ENCODE results near the gene CACNA1I. TPM values are rescaled to one million over a fixed set of nuclear protein-coding genes. Genes with fewer than 3 reads are reported as not detected.

The CACNA1I gene
- total and polyA plus RNA-seq, 9 donors, result 0.04 to 0.14 (median 0.09) TPM

DNA sequence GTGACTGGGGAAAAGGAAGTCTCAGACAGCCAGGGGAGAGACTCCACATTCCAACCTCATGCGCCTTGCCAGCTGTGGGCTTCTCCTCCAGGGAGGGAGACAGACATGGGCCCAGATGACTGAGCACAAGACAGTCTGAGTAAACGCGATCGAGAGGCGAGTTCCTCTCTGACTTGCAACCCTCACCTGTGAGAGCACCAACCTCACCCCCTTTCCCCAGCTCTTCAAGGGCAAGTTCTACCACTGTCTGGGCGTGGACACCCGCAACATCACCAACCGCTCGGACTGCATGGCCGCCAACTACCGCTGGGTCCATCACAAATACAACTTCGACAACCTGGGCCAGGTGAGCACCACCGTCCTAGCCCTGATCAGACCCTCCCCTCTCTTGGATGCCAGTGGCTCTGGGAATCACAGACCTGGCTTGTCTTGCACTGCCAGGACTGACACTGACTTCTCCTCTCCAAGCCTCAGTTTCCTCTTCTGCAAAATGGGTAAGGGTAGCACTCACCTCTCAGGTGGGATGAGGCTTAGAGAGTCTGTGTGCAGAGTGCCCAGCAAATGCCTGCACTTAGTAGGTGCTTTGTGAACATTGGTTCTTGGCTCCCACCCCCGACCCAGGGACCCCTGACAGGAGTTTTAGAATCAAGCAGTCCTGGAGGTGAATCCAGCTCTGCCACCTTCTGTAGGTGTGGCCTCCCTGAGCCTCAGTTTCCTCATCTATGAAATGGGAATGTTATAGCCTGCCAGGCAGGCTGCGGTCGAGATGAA, 95.3 kb downstream of the CACNA1I start:
- Histone ChIP-seq H3K9me3 (replicated peaks; ENCODE audit: control insufficient read depth, low read depth, low read length) (peaks cover 1% of the 10 kb centered on the region), H3K4me3 (ENCODE audit: low read length) (no peak overlapping the region), H3K27ac (ENCODE audit: low read length) (no peak overlapping the region), H3K27me3 (ENCODE audit: control insufficient read depth, insufficient read depth, low read length) (peaks cover 61% of the 10 kb centered on the region), H3K4me1 (ENCODE audit: control insufficient read depth, insufficient read depth, low read length) (peaks cover 7% of the 10 kb centered on the region), H3K36me3 (ENCODE audit: control insufficient read depth, insufficient read depth, low read length) (no peaks in the 10 kb centered on the region)
- DNase-seq, result no peak
- WGBS (ENCODE audit: insufficient coverage), result 88% methylated on average over 16 of the region's 16 CpGs

DNA sequence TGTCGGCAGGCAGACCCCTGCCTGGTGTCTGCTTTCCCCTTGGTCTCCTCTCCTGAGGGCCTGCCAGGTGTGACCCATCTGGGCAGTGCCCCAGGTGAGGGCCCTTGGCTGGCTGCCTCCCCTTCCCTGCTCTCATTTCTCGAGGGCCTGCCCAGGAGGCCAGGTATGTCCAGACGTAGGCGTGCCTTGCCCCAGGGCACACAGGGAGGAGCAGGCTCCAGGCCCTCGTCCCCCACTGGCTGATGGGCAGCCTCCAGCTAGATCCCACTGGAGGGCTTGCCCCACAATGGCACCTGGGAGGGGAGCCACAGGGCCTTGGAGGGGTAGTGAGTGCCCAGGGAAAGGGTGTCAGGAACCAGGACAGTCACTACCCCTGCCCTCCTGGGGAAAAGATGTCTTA, 95.9 kb downstream of the CACNA1I start:
- Histone ChIP-seq H3K27me3 (ENCODE audit: control insufficient read depth, insufficient read depth, low read length) (peaks cover 56% of the 10 kb centered on the region), H3K4me1 (ENCODE audit: control insufficient read depth, insufficient read depth, low read length) (peaks cover 7% of the 10 kb centered on the region), H3K9me3 (replicated peaks; ENCODE audit: control insufficient read depth, low read depth, low read length) (peaks cover 8% of the 10 kb centered on the region), H3K27ac (ENCODE audit: low read length) (no peak overlapping the region), H3K36me3 (ENCODE audit: control insufficient read depth, insufficient read depth, low read length) (no peaks in the 10 kb centered on the region), H3K4me3 (ENCODE audit: low read length) (no peak overlapping the region)
- DNase-seq, result no peak
- 68% methylated on average over 5 of the region's 5 CpGs for WGBS (ENCODE audit: insufficient coverage)

DNA sequence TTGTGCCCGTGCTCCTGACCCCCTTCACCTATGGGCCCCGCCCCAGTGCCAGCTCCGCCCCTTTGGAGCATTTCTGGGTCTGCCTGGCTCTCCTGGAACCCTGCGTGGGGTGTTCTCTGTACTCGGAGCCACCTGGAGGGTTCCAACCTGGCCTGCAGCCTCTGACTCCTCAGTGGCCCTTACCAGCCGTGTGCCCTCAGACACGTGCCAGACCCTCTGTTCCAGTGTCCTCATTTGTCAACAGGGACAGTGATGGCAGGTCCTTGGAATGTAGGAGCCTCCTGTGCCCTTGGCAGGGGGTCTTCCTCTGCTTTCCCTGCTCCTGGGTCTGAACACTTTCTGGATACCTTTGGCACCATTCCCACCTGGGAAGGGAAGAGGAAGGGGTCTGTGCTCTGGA, 96.4 kb downstream of the CACNA1I start:
- Histone ChIP-seq H3K4me3 (ENCODE audit: low read length) (no peak overlapping the region), H3K9me3 (replicated peaks; ENCODE audit: control insufficient read depth, low read depth, low read length) (peaks cover 12% of the 10 kb centered on the region), H3K27ac (ENCODE audit: low read length) (no peak overlapping the region), H3K36me3 (ENCODE audit: control insufficient read depth, insufficient read depth, low read length) (no peaks in the 10 kb centered on the region), H3K4me1 (ENCODE audit: control insufficient read depth, insufficient read depth, low read length) (peaks cover 3% of the 10 kb centered on the region), H3K27me3 (ENCODE audit: control insufficient read depth, insufficient read depth, low read length) (peaks cover 52% of the 10 kb centered on the region)
- WGBS (ENCODE audit: insufficient coverage), result 55% methylated on average over 7 of the region's 7 CpGs
- DNase-seq, result no peak

DNA sequence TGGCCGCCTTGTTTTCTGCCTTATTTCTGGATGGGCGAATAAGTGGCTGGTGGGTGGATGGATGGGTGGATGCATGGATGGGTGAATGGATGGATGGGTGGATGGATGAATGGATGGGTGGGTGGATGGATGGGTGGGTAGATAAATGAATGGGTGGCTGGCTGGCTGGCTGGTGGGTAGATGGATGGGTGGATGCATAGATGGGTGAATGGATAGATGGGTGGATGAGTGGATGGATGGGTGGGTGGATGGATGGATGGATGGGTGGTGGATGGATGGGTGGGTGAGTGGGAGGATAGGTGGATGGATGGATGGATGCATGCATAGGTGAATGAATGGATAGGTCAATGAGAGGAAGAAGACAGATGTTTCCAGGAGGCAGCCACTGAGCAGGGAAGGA, 98.9 kb downstream of the CACNA1I start:
- Histone ChIP-seq H3K4me1 (ENCODE audit: control insufficient read depth, insufficient read depth, low read length) (no peaks in the 10 kb centered on the region), H3K9me3 (replicated peaks; ENCODE audit: control insufficient read depth, low read depth, low read length) (peaks cover 22% of the 10 kb centered on the region), H3K27ac (ENCODE audit: low read length) (no peak overlapping the region), H3K27me3 (ENCODE audit: control insufficient read depth, insufficient read depth, low read length) (peaks cover 31% of the 10 kb centered on the region), H3K4me3 (ENCODE audit: low read length) (no peak overlapping the region), H3K36me3 (ENCODE audit: control insufficient read depth, insufficient read depth, low read length) (no peaks in the 10 kb centered on the region)
- DNase-seq, result no peak
- 94% methylated on average over 2 of the region's 2 CpGs for WGBS (ENCODE audit: insufficient coverage)

DNA sequence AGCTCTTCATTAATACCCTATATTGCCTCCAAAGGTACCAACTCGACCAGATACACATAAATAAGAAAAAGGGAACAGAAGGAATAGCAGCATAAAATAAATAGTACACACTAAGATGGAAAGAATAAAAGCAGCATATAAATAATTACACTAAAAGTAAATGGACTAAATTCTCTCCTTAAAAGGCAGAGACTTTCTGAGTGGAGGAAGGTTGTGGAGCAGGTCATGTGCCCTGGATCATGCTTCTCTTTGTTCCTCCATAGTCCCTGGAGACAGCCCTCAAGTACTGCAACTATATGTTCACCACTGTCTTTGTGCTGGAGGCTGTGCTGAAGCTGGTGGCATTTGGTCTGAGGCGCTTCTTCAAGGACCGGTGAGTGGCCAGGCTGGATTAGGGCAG, 101.4 kb downstream of the CACNA1I start:
- H3K4me3 ChIP-seq (ENCODE audit: low read length), result no peak overlapping the region
- no peak for DNase-seq
- H3K27me3 ChIP-seq (ENCODE audit: control insufficient read depth, insufficient read depth, low read length), result peaks cover 25% of the 10 kb centered on the region

DNA sequence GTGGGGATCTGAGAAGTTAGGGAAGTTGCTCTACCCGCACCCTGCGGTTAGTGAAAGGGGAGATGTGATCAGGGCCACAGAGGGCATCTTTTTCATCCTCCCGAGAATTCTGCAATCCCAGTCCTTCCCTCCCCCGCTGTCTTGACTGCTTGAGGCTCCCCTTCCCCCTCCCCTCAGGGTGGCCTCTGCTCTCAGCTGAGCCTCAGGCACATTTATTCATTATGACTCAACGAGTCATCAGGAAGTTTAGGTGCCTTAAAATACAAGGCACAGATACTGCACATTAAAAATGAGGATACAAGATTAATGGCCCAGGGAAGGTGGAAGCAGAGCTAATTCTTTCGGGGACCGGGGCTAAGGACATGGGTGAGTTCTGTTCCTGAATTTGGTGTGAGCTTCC, 104.0 kb downstream of the CACNA1I start:
- Histone ChIP-seq H3K36me3 (ENCODE audit: control insufficient read depth, insufficient read depth, low read length) (no peaks in the 10 kb centered on the region), H3K9me3 (replicated peaks; ENCODE audit: control insufficient read depth, low read depth, low read length) (peaks cover 22% of the 10 kb centered on the region), H3K4me1 (ENCODE audit: control insufficient read depth, insufficient read depth, low read length) (no peaks in the 10 kb centered on the region), H3K27me3 (ENCODE audit: control insufficient read depth, insufficient read depth, low read length) (peaks cover 24% of the 10 kb centered on the region), H3K4me3 (ENCODE audit: low read length) (no peak overlapping the region), H3K27ac (ENCODE audit: low read length) (no peak overlapping the region)
- no peak for DNase-seq
- WGBS (ENCODE audit: insufficient coverage), result 57% methylated on average over 2 of the region's 7 CpGs

More for the DNA sequence above, 101.4 kb downstream of the CACNA1I start:
- H3K4me1 ChIP-seq (ENCODE audit: control insufficient read depth, insufficient read depth, low read length), result no peaks in the 10 kb centered on the region
- WGBS (ENCODE audit: insufficient coverage), result 100% methylated on average over 2 of the region's 3 CpGs
- H3K27ac ChIP-seq (ENCODE audit: low read length), result no peak overlapping the region
- peaks cover 22% of the 10 kb centered on the region for H3K9me3 ChIP-seq (replicated peaks; ENCODE audit: control insufficient read depth, low read depth, low read length)
- no peaks in the 10 kb centered on the region for H3K36me3 ChIP-seq (ENCODE audit: control insufficient read depth, insufficient read depth, low read length)

DNA sequence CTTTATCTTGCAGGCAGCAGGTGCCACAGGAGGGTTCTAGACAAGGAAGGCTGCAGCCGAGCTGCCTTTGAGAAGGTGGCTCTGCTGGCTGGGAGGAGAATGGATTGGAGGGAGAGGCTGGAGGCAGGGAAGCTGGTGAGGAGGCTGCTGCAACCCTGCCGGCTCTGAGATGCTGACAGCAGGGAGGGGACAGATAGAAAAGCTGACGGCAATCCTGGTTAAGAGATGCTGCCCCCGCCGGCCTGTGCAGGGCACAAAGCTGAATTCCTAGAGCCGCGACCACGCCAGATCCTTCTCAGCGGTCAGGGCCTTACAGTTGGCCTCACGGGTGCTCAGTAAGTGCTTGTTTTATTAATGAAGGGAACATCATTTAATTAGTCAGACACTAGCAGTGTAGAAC, 105.4 kb downstream of the CACNA1I start:
- DNase-seq, result no peak
- Histone ChIP-seq H3K9me3 (replicated peaks; ENCODE audit: control insufficient read depth, low read depth, low read length) (peaks cover 20% of the 10 kb centered on the region), H3K27ac (ENCODE audit: low read length) (no peak overlapping the region), H3K27me3 (ENCODE audit: control insufficient read depth, insufficient read depth, low read length) (peaks cover 23% of the 10 kb centered on the region), H3K36me3 (ENCODE audit: control insufficient read depth, insufficient read depth, low read length) (no peaks in the 10 kb centered on the region), H3K4me3 (ENCODE audit: low read length) (no peak overlapping the region), H3K4me1 (ENCODE audit: control insufficient read depth, insufficient read depth, low read length) (no peaks in the 10 kb centered on the region)
- WGBS (ENCODE audit: insufficient coverage), result 27% methylated on average over 6 of the region's 10 CpGs

DNA sequence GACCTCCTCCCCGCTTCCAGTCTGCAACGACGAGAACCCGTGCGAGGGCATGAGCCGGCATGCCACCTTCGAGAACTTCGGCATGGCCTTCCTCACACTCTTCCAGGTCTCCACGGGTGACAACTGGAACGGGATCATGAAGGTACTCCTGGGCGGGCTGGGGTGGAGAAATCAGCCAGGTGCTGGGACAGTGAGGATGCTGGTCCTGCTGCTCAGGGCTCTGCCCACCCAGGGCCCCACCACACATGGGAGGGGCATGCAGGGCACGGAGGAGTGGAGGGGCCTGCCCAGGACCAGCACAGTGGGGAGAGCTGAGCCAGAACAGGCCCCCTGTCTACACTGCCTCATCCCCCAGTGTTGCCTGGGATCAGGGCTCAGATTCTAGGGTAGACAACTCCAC, 107.4 kb downstream of the CACNA1I start:
- H3K27ac ChIP-seq (ENCODE audit: low read length), result no peak overlapping the region
- H3K36me3 ChIP-seq (ENCODE audit: control insufficient read depth, insufficient read depth, low read length), result no peaks in the 10 kb centered on the region
- H3K9me3 ChIP-seq (replicated peaks; ENCODE audit: control insufficient read depth, low read depth, low read length), result no peaks in the 10 kb centered on the region
- no peak for DNase-seq
- 85% methylated on average over 10 of the region's 12 CpGs for WGBS (ENCODE audit: insufficient coverage)
- H3K4me3 ChIP-seq (ENCODE audit: low read length), result no peak overlapping the region
- H3K27me3 ChIP-seq (ENCODE audit: control insufficient read depth, insufficient read depth, low read length), result peaks cover 22% of the 10 kb centered on the region
- no peaks in the 10 kb centered on the region for H3K4me1 ChIP-seq (ENCODE audit: control insufficient read depth, insufficient read depth, low read length)

DNA sequence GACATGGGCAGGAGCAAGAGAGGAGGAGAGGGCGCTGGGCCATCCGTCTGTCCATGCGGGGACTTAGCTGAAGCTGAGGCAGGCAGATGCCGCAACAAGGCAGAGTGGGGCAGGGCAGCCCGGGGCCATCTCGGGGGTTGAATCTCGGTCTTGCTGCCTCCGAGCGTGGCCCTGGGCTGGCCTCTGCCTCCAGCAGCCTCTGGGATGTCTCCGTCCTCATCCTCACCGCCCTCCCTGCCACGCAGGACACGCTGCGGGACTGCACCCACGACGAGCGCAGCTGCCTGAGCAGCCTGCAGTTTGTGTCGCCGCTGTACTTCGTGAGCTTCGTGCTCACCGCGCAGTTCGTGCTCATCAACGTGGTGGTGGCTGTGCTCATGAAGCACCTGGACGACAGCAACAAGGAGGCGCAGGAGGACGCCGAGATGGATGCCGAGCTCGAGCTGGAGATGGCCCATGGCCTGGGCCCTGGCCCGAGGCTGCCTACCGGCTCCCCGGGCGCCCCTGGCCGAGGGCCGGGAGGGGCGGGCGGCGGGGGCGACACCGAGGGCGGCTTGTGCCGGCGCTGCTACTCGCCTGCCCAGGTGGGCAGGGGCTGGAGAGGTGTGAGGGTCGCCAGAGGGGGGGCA, 108.4 kb downstream of the CACNA1I start:
- no peak overlapping the region for H3K4me3 ChIP-seq (ENCODE audit: low read length)
- no peak overlapping the region for H3K27ac ChIP-seq (ENCODE audit: low read length)
- H3K36me3 ChIP-seq (ENCODE audit: control insufficient read depth, insufficient read depth, low read length), result no peaks in the 10 kb centered on the region
- H3K27me3 ChIP-seq (ENCODE audit: control insufficient read depth, insufficient read depth, low read length), result peaks cover 29% of the 10 kb centered on the region
- no peak for DNase-seq
- H3K4me1 ChIP-seq (ENCODE audit: control insufficient read depth, insufficient read depth, low read length), result no peaks in the 10 kb centered on the region
- no peaks in the 10 kb centered on the region for H3K9me3 ChIP-seq (replicated peaks; ENCODE audit: control insufficient read depth, low read depth, low read length)
- WGBS (ENCODE audit: insufficient coverage), result 86% methylated on average over 47 of the region's 47 CpGs

DNA sequence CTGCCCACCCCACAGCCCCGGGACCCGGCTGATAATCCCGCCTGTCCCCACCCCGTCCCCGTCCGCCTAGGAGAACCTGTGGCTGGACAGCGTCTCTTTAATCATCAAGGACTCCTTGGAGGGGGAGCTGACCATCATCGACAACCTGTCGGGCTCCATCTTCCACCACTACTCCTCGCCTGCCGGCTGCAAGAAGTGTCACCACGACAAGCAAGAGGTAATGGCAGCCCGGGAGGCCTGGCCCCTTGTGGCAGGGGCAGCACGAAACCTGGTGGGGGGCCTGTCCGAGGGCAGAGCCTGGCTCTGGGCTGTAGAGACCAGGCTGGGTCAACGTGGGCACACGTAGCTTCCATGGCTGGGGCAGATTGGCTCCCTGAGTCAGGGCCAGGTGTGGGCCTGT, 109.1 kb downstream of the CACNA1I start:
- 72% methylated on average over 16 of the region's 17 CpGs for WGBS (ENCODE audit: insufficient coverage)
- peaks cover 32% of the 10 kb centered on the region for H3K27me3 ChIP-seq (ENCODE audit: control insufficient read depth, insufficient read depth, low read length)

More for the DNA sequence above, 109.1 kb downstream of the CACNA1I start:
- DNase-seq, result no peak
- no peaks in the 10 kb centered on the region for H3K9me3 ChIP-seq (replicated peaks; ENCODE audit: control insufficient read depth, low read depth, low read length)
- no peak overlapping the region for H3K4me3 ChIP-seq (ENCODE audit: low read length)
- H3K27ac ChIP-seq (ENCODE audit: low read length), result no peak overlapping the region
- H3K36me3 ChIP-seq (ENCODE audit: control insufficient read depth, insufficient read depth, low read length), result no peaks in the 10 kb centered on the region
- H3K4me1 ChIP-seq (ENCODE audit: control insufficient read depth, insufficient read depth, low read length), result no peaks in the 10 kb centered on the region
